Esophagus muscularis mucosa (tissue), 4 donors: ENCODE results near the gene CD207. TPM values are rescaled to one million over a fixed set of nuclear protein-coding genes. Genes with fewer than 3 reads are reported as not detected.
"Not testable (repeated sequence)": the region's sequence is repeated elsewhere in the genome, so short reads cannot be mapped to it uniquely, and the experiment has no call there.

Source experiments
- DNase-seq: peaks from one replicate; pipeline ENCODE4 v3.0.0-alpha.2; 2017; ENCODE audit errors: extremely low spot score
- H3K27ac ChIP-seq, 4 donors: fragments of 200-600 bp; sonication (generic); replicated peaks in 1 of 4; 1 replicate in 3 of 4; 2 replicates in 1 of 4; pipeline ENCODE4 v1.5.1; 2016 to 2019; ENCODE audit warnings: mild to moderate bottlenecking in 1 of 4
- H3K27me3 ChIP-seq, 4 donors: fragments of 200-600 bp; sonication (generic); one replicate each; pipeline versions ENCODE4 v1.5.1 to v1.6.0; 2016 to 2019
- H3K36me3 ChIP-seq, 4 donors: fragments of 200-600 bp; sonication (generic); one replicate each; pipeline ENCODE4 v1.5.1; 2016 to 2019
- H3K4me1 ChIP-seq, 4 donors: fragments of 200-600 bp; sonication (generic); one replicate each; pipeline ENCODE4 v1.5.1; 2016 to 2019
- H3K4me3 ChIP-seq, 4 donors: fragments of 200-600 bp; sonication (generic); 1 replicate in 2 of 4; 2 replicates in 2 of 4; pipeline ENCODE4 v1.5.1; 2016 to 2019; ENCODE audit warnings: mild to moderate bottlenecking in 4 of 4, moderate library complexity in 1 of 4
- H3K9me3 ChIP-seq, 4 donors: fragments of 200-600 bp; sonication (generic); 1 replicate in 3 of 4; 2 replicates in 1 of 4; pipeline ENCODE4 v1.5.1; 2016 to 2019
- CTCF ChIP-seq, 3 experiments: fragments of 200-600 bp in 2 of 3; fragments of 450-650 bp in 1 of 3; sonication (generic) in 2 of 3; IDR thresholded peaks; one replicate each; pipeline ENCODE4 v1.5.1; 2017 to 2019; ENCODE audit warnings: antibody characterized with exemption in 3 of 3, mild to moderate bottlenecking in 2 of 3, moderate library complexity in 1 of 3
- EP300 ChIP-seq: sonication (generic); formaldehyde crosslinking; IDR thresholded peaks from one replicate; pipeline ENCODE4 v1.6.1; 2017; ENCODE audit warnings: antibody characterized with exemption
- POLR2A ChIP-seq: fragments of 450-650 bp; IDR thresholded peaks from one replicate; pipeline ENCODE4 v1.6.1; 2017; ENCODE audit warnings: antibody characterized with exemption, moderate library complexity, mild to moderate bottlenecking, low read depth
- POLR2AphosphoS5 ChIP-seq, 2 donors: sonication (generic); formaldehyde crosslinking; IDR thresholded peaks; one replicate each; pipeline ENCODE4 v1.6.1; 2017; ENCODE audit warnings: antibody characterized with exemption in 2 of 2
- WGBS: methylation state at CpG from one replicate; pipeline ENCODE4 v1.1.5; 2018; 5-methylcytosine and 5-hydroxymethylcytosine counted together
- intact Hi-C: fragments of 100-400 bp; cut with DNase I; formaldehyde crosslinking; loops from one replicate; pipeline ENCODE4 v1.15.1; 2023
- total RNA-seq, 4 donors: library from RNA; depleted of rRNA; stranded (reverse); fragments of >200 nt; gene quantifications; one replicate each; pipeline versions ENCODE4 v1.1.0 to v1.2.1, GENCODE V29; 2016

CD207 gene
- total RNA-seq, 4 donors from 2014 or later, result 0.26 to 1.7 (median 0.68) TPM

GRCh38 chr2:70801607-70802263, 33.9 kb downstream of the CD207 start:
- Histone ChIP-seq H3K27ac (no peak overlapping the region), H3K4me3 (no peak overlapping the region), H3K9me3 (peaks cover 0 to 18% (median 5%) of the 10 kb centered on the region in 4 donors), H3K36me3 (no peaks in the 10 kb centered on the region), H3K4me1 (no peaks in the 10 kb centered on the region), H3K27me3 (peaks cover 0 to 15% (median 0%) of the 10 kb centered on the region in 4 donors)
- 61% methylated on average over 6 of the region's 10 CpGs for WGBS
- intact Hi-C loops, result no loop called here
- TF ChIP-seq POLR2A, result no peak
- no peak for TF ChIP-seq POLR2AphosphoS5 (IDR thresholded peaks at IDR 0.05)
- no peak for TF ChIP-seq CTCF (IDR thresholded peaks at IDR 0.05)
- no peak for TF ChIP-seq EP300
- DNase-seq, result no peak

DNA sequence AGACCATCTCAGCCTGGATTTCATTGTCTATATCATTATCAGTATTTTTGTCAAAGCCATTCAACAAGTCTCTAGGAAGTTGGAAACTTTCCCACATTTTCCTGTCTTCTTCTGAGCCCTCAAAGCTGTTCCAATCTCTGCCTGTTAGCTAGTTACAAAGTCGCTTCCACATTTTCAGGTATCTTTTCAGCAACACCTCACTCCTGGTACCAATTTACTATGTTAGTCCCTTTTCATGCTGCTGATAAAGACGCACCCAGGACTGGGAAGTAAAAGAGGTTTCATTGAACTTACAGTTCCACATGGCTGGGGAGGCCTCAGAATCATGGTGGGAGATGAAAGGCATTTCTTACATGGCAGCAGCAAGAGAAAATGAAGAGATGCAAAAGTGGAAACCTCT, 35.9 kb downstream of the CD207 start:
- Histone ChIP-seq H3K36me3 (no peaks in the 10 kb centered on the region), H3K4me3 (no peak overlapping the region), H3K9me3 (peaks cover 0 to 18% (median 5%) of the 10 kb centered on the region in 4 donors), H3K27ac (no peak overlapping the region), H3K27me3 (peaks cover 0 to 12% (median 0%) of the 10 kb centered on the region in 4 donors), H3K4me1 (no peaks in the 10 kb centered on the region)
- intact Hi-C loops, result no loop called here
- 90% methylated on average over 2 of the region's 2 CpGs for WGBS
- TF ChIP-seq POLR2AphosphoS5 (IDR thresholded peaks at IDR 0.05), result no peak
- no peak for TF ChIP-seq EP300
- TF ChIP-seq CTCF (IDR thresholded peaks at IDR 0.05), result no peak
- no peak for TF ChIP-seq POLR2A
- DNase-seq, result no peak

DNA sequence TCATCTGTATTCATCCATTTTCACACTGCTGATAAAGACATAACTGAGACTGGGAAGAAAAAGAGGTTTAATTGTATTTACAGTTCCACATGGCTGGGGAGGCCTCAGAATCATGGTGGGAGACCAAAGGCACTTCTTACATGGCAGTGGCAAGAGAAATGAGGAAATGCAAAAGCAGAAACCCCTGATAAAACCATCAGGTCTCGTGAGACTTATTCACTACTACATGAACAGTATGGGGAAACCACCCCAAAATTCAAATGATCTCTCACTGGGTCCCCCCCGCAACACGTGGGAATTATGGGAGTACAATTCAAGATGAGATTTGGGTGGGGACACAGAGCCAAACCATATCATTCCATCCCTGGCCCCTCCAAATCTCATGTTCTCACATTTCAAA, 37.6 kb downstream of the CD207 start:
- WGBS, result 90% methylated on average over 3 of the region's 3 CpGs
- H3K4me3 ChIP-seq, H3K27ac ChIP-seq, DNase-seq, H3K36me3 ChIP-seq, intact Hi-C loops, H3K4me1 ChIP-seq: not testable (repeated sequence)
- Histone ChIP-seq H3K9me3 (peaks cover 0 to 18% (median 5%) of the 10 kb centered on the region in 4 donors), H3K27me3 (peaks cover 0 to 19% (median 0%) of the 10 kb centered on the region in 4 donors)

DNA sequence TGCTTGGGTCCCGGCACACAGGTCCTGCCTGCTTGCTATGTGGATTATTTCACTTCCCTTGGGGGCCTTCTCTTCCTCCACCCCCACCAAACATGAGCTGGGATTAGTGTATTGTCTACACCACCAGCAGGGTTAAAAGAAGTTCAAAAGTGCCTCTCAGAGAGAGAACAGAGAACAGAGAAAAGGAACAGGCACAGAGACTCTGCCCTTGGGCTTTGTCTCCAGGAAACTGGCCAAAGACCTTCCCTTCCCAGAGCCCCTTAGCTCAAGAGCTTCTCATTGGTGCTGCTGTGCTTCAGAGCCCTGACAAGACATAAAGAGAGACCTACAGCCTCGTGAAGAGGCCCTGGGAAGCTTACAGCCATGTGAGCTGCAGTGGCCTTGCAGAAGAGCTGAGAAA, 38.1 kb downstream of the CD207 start:
- 67% methylated on average over 2 of the region's 2 CpGs for WGBS
- no peak for DNase-seq
- no peak overlapping the region for H3K4me3 ChIP-seq

DNA sequence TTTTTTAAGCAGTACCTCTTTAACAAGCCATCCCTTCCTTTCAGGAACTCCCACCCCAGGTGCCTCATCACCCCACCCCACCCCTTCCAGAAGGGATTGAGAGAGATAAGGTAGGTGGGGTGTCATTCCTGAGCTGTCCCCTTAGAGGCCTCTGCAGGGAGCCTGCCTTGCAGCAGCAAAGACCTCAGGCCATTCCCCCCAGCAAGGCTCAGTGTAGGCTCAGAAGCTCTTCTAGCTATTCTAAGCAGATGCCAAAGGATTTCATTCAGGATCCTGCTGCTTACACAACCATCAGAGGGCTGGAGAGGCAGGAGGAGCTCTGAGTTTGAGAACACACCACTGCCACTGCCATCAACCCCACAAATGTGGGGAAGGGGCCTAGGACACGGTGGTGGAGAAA, 39.4 kb downstream of the CD207 start:
- DNase-seq, result no peak
- WGBS, result 57% methylated on average over 1 of the region's 1 CpG
- Histone ChIP-seq H3K4me3 (no peak overlapping the region), H3K4me1 (no peaks in the 10 kb centered on the region), H3K9me3 (peaks cover 0 to 18% (median 5%) of the 10 kb centered on the region in 4 donors), H3K27me3 (peaks cover 0 to 26% (median 0%) of the 10 kb centered on the region in 4 donors), H3K36me3 (no peaks in the 10 kb centered on the region), H3K27ac (no peak overlapping the region)
- TF ChIP-seq EP300 (no peak), POLR2AphosphoS5 (IDR thresholded peaks at IDR 0.05) (no peak)
- intact Hi-C loops, result no loop called here

More for the DNA sequence above, 38.1 kb downstream of the CD207 start:
- peaks cover 0 to 18% (median 5%) of the 10 kb centered on the region in 4 donors for H3K9me3 ChIP-seq
- no peak overlapping the region for H3K27ac ChIP-seq
- H3K36me3 ChIP-seq, result no peaks in the 10 kb centered on the region
- intact Hi-C loops, result no loop called here
- TF ChIP-seq EP300, result no peak
- no peak for TF ChIP-seq POLR2A
- TF ChIP-seq CTCF (IDR thresholded peaks at IDR 0.05), result no peak
- no peak for TF ChIP-seq POLR2AphosphoS5 (IDR thresholded peaks at IDR 0.05)
- no peaks in the 10 kb centered on the region for H3K4me1 ChIP-seq
- peaks cover 0 to 19% (median 0%) of the 10 kb centered on the region in 4 donors for H3K27me3 ChIP-seq
